Testis (tissue), 2 donors: ENCODE measurements around the gene ISG20.

Experiments
- CTCF ChIP-seq, 3 experiments: fragments of 450-650 bp in 2 of 3; fragments of 200-600 bp in 1 of 3; sonication (generic) in 1 of 3; IDR thresholded peaks; one replicate each; pipeline ENCODE4 v1.5.1; 2016 to 2019; ENCODE audit warnings: antibody characterized with exemption in 3 of 3, mild to moderate bottlenecking in 2 of 3, moderate library complexity in 1 of 3
- POLR2A ChIP-seq: fragments of 450-650 bp; IDR thresholded peaks from one replicate; pipeline ENCODE4 v1.6.1; 2017; ENCODE audit warnings: antibody characterized with exemption, mild to moderate bottlenecking, moderate library complexity

DNA sequence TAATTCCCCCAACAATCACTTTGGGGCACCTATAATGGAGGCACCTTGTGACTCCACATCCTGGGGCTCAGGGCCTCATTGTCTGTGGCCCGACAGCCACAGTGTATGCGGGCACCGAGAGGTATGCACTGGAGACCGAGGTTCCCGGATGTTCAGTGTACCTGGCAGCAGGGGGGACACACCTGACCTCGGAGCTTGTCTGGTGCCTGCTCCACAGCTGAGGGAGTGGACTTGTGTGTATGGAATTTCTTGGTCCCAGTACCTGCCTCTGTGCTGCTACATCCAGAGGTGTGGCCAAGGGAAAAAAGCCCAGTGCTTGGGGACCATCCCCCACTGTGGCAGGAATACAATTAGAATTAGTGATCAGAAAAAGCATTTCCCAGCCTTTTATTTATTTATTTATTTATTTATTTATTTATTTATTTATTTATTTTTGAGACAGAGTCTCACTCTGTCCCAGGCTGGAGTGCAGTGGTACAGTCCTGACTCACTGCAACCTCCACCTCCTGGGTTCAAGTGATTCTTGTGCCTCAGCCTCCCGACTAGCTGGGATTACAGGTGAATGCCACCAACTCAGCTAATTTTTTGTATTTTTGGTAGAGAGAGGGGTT is 26.5 kb upstream of the ISG20 start:
- TF ChIP-seq CTCF (IDR thresholded peaks at IDR 0.05) (no peak), POLR2A (no peak)
